ENCODE measurements around the gene CFAP73. TPM values are rescaled to one million over a fixed set of nuclear protein-coding genes. Genes with fewer than 3 reads are reported as not detected.
A peak's percentile ranks its signal among the peaks of the same experiment; 100 is the strongest.

The CFAP73 gene
- polyA plus RNA-seq, 4 donors: 0.19 to 0.44 TPM; not detected in 2

DNA sequence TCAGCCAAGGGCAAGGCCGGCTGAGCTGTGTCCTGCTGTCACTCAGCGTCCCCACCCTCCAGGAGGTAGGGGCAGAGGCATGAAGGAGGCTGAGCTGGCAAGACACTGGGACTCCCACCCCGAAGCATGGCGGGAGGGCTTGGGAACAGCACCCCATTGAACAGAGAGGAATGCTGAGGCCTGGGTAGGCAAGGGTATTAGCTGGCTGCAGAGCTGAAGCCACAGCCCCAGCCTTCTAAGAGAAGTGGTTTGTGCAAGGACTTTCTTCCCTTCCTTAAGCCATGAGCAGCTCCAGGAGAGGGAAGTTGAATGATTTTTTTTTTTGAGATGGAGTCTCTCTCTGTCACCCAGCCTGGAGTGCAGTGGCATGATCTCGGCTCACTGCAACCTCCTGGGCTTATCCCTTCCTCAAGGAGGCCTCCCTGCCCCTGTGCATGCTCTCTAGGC is 6.6 kb upstream of the CFAP73 start:
- Histone ChIP-seq H3K4me1 (ENCODE audit: control insufficient read depth in 3 of 3, insufficient read depth in 2 of 3, low read depth in 1 of 3, low read length in 2 of 3) (no peaks in the 10 kb centered on the region), H3K27ac (ENCODE audit: low read depth in 1 of 3, low read length in 2 of 3) (no peak overlapping the region), H3K27me3 (ENCODE audit: control insufficient read depth in 3 of 3, insufficient read depth in 3 of 3, low read length in 3 of 3) (no peaks in the 10 kb centered on the region), H3K4me3 (ENCODE audit: low read depth in 1 of 3, low read length in 3 of 3) (no peak overlapping the region), H3K36me3 (ENCODE audit: control insufficient read depth in 3 of 3, insufficient read depth in 2 of 3, low read depth in 1 of 3, low read length in 3 of 3) (no peaks in the 10 kb centered on the region), H3K9me3 (ENCODE audit: control insufficient read depth in 2 of 2, insufficient read depth in 1 of 2, low read depth in 1 of 2, low read length in 1 of 2) (no peaks in the 10 kb centered on the region)
- FAIRE-seq (no peak), DNase-seq (no peak)
- WGBS, 3 donors: 64 to 71% (median 70%) methylated on average over 5 of the region's 5 CpGs

DNA sequence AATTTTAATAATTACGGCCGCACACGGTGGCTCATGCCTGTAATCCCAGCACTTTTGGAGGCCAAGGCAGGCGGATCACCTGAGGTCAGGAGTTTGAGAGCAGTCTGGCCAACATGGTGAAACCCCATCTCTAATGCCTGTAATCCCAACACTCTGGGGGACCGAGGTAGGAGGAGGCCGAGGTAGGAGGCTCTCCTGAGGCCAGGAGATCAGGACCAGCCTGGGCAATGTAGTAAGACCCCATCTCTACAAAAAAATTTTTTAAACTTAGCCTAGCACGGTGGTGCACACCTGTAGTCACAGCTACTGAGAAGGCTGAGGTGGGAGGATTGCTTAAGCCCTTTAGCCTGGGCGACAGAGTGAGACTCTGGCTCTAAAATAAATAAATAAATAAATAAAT is 5.6 kb upstream of the CFAP73 start:
- DNase-seq: no peak
- no peaks in the 10 kb centered on the region for H3K4me1 ChIP-seq (ENCODE audit: control insufficient read depth in 3 of 3, insufficient read depth in 2 of 3, low read depth in 1 of 3, low read length in 2 of 3)
- 89 to 94% (median 93%) methylated on average over 8 of the region's 8 CpGs for WGBS, 3 donors
- H3K27ac ChIP-seq (ENCODE audit: low read depth in 1 of 3, low read length in 2 of 3): no peak overlapping the region
- no peak overlapping the region for H3K4me3 ChIP-seq (ENCODE audit: low read depth in 1 of 3, low read length in 3 of 3)
- no peaks in the 10 kb centered on the region for H3K36me3 ChIP-seq (ENCODE audit: control insufficient read depth in 3 of 3, insufficient read depth in 2 of 3, low read depth in 1 of 3, low read length in 3 of 3)
- no peaks in the 10 kb centered on the region for H3K9me3 ChIP-seq (ENCODE audit: control insufficient read depth in 2 of 2, insufficient read depth in 1 of 2, low read depth in 1 of 2, low read length in 1 of 2)
- FAIRE-seq: no peak
- no peaks in the 10 kb centered on the region for H3K27me3 ChIP-seq (ENCODE audit: control insufficient read depth in 3 of 3, insufficient read depth in 3 of 3, low read length in 3 of 3)

DNA sequence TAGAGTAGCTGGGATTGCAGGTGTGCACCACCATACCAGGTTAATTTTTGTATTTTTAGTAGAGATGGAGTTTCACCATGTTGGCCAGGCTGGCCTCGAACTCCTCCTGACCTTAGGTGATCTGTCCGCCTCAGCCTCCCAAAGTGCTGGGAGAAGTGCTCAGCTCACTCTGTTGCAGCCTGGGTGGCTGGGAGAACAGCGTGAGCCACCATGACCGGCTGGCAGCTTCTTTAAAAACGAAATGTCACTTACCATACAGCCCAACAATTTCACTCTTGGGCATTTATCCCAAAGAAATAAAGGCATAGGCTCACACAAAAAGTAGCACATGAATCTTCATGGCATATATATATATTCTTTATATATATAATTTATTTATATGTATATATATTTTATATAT is 4.7 kb upstream of the CFAP73 start:
- Histone ChIP-seq H3K4me1 (ENCODE audit: control insufficient read depth in 3 of 3, insufficient read depth in 2 of 3, low read depth in 1 of 3, low read length in 2 of 3) (no peaks in the 10 kb centered on the region), H3K27ac (ENCODE audit: low read depth in 1 of 3, low read length in 2 of 3) (no peak overlapping the region), H3K27me3 (ENCODE audit: control insufficient read depth in 3 of 3, insufficient read depth in 3 of 3, low read length in 3 of 3) (no peaks in the 10 kb centered on the region), H3K4me3 (ENCODE audit: low read depth in 1 of 3, low read length in 3 of 3) (no peak overlapping the region), H3K36me3 (ENCODE audit: control insufficient read depth in 3 of 3, insufficient read depth in 2 of 3, low read depth in 1 of 3, low read length in 3 of 3) (no peaks in the 10 kb centered on the region), H3K9me3 (ENCODE audit: control insufficient read depth in 2 of 2, insufficient read depth in 1 of 2, low read depth in 1 of 2, low read length in 1 of 2) (no peaks in the 10 kb centered on the region)
- 81 to 85% (median 82%) methylated on average over 5 of the region's 5 CpGs for WGBS, 3 donors
- FAIRE-seq (no peak), DNase-seq (no peak)

DNA sequence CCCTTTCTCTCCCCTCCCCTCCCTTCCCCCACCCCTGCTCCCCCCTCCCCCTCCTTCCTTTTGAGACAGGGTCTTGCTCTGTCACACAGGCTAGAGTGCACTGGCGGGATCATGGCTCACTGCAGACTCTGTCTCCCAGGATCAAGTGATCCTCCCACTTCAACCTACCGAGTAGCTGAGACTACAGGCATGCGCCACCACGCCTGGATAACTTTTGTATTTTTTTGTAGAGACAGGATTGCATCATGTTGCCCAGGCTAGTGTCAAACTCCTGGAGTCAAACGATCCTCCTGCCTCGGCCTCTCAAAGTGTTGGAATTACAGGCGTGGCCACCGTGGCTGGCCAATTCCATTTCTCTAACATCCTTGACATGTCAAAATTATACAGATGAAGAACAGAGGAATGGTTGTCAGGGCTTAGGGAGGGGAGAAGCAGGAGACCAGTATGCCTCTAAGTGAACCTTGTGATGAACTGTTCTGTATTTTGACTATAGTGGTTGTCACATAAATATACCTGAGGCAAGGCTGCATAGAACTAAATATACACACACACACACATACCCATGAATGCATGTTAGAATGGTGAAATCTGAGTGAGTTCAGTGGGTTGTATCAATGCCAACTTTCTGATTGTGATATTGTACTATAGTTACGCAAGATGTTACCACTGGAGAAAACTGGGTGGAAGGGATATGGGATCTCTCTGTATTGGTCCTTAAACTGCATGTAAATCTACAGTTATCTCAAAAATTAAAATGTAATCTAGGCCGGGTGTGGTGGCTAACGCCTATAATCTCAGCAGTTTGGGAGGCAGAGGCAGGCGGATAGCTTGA is 3.6 kb upstream of the CFAP73 start:
- no peaks in the 10 kb centered on the region for H3K4me1 ChIP-seq (ENCODE audit: control insufficient read depth in 3 of 3, insufficient read depth in 2 of 3, low read depth in 1 of 3, low read length in 2 of 3)
- FAIRE-seq: no peak
- DNase-seq: no peak
- H3K27me3 ChIP-seq (ENCODE audit: control insufficient read depth in 3 of 3, insufficient read depth in 3 of 3, low read length in 3 of 3): peaks cover 0 to 7% (median 0%) of the 10 kb centered on the region in 3 donors
- H3K27ac ChIP-seq (ENCODE audit: low read depth in 1 of 3, low read length in 2 of 3): no peak overlapping the region
- H3K4me3 ChIP-seq (ENCODE audit: low read depth in 1 of 3, low read length in 3 of 3): no peak overlapping the region
- WGBS, 3 donors: 70 to 80% (median 73%) methylated on average over 12 of the region's 12 CpGs
- H3K9me3 ChIP-seq (ENCODE audit: control insufficient read depth in 2 of 2, insufficient read depth in 1 of 2, low read depth in 1 of 2, low read length in 1 of 2): no peaks in the 10 kb centered on the region
- no peaks in the 10 kb centered on the region for H3K36me3 ChIP-seq (ENCODE audit: control insufficient read depth in 3 of 3, insufficient read depth in 2 of 3, low read depth in 1 of 3, low read length in 3 of 3)

DNA sequence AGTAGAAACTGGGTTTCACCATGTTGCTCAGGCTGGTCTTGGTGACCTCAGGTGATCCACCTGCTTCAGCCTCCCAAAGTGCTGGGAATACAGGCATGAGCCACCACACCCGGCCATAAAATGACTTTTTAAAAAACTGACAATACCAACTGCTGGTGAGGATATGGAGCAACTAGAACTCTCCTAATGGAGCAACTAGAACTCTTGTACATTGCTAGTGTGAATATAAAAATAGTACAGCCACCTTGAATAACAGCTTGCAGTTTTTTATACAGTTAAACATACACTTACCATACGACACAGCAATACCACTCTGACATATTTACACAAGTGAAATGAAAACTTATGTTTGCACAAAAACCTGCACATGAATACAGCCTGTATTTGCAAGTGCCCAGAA is 2.5 kb upstream of the CFAP73 start:
- H3K4me3 ChIP-seq (ENCODE audit: low read depth in 1 of 3, low read length in 3 of 3): no peak overlapping the region
- no peaks in the 10 kb centered on the region for H3K4me1 ChIP-seq (ENCODE audit: control insufficient read depth in 3 of 3, insufficient read depth in 2 of 3, low read depth in 1 of 3, low read length in 2 of 3)
- FAIRE-seq: no peak
- no peaks in the 10 kb centered on the region for H3K36me3 ChIP-seq (ENCODE audit: control insufficient read depth in 3 of 3, insufficient read depth in 2 of 3, low read depth in 1 of 3, low read length in 3 of 3)
- H3K27ac ChIP-seq (ENCODE audit: low read depth in 1 of 3, low read length in 2 of 3): no peak overlapping the region
- WGBS, 3 donors: 83 to 86% (median 84%) methylated on average over 2 of the region's 2 CpGs
- no peak for DNase-seq
- peaks cover 0 to 11% (median 0%) of the 10 kb centered on the region in 3 donors for H3K27me3 ChIP-seq (ENCODE audit: control insufficient read depth in 3 of 3, insufficient read depth in 3 of 3, low read length in 3 of 3)
- H3K9me3 ChIP-seq (ENCODE audit: control insufficient read depth in 2 of 2, insufficient read depth in 1 of 2, low read depth in 1 of 2, low read length in 1 of 2): no peaks in the 10 kb centered on the region

DNA sequence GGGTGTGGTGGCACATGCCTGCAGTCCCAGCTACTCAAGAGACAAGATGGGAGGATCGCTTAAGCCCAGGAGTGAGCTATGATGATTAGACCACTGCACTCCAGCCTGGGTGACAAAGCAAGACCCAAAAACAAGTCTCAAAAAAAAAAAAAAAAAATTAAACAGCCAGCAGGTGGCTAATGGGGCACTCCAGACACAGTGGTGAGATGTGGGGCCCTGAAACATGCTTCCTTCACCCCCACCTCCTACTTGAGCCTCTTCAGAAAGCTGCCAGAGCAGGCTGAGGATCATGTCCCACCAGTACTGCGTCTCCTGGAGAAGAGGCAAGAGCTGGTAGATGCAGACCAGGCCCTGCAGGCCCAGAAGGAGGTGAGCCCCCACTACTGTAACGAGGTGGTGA is 2.1 kb downstream of the CFAP73 start:
- H3K27ac ChIP-seq (ENCODE audit: low read depth in 1 of 3, low read length in 2 of 3): no peak overlapping the region
- peaks cover 0 to 5% (median 0%) of the 10 kb centered on the region in 3 donors for H3K4me1 ChIP-seq (ENCODE audit: control insufficient read depth in 3 of 3, insufficient read depth in 2 of 3, low read depth in 1 of 3, low read length in 2 of 3)
- DNase-seq (no peak), FAIRE-seq (no peak)
- H3K36me3 ChIP-seq (ENCODE audit: control insufficient read depth in 3 of 3, insufficient read depth in 2 of 3, low read depth in 1 of 3, low read length in 3 of 3): no peaks in the 10 kb centered on the region
- H3K9me3 ChIP-seq (ENCODE audit: control insufficient read depth in 2 of 2, insufficient read depth in 1 of 2, low read depth in 1 of 2, low read length in 1 of 2): no peaks in the 10 kb centered on the region
- no peak overlapping the region for H3K4me3 ChIP-seq (ENCODE audit: low read depth in 1 of 3, low read length in 3 of 3)
- WGBS, 3 donors: 87 to 92% (median 91%) methylated on average over 3 of the region's 3 CpGs
- H3K27me3 ChIP-seq (ENCODE audit: control insufficient read depth in 3 of 3, insufficient read depth in 3 of 3, low read length in 3 of 3): peaks cover 0 to 50% (median 2%) of the 10 kb centered on the region in 3 donors

DNA sequence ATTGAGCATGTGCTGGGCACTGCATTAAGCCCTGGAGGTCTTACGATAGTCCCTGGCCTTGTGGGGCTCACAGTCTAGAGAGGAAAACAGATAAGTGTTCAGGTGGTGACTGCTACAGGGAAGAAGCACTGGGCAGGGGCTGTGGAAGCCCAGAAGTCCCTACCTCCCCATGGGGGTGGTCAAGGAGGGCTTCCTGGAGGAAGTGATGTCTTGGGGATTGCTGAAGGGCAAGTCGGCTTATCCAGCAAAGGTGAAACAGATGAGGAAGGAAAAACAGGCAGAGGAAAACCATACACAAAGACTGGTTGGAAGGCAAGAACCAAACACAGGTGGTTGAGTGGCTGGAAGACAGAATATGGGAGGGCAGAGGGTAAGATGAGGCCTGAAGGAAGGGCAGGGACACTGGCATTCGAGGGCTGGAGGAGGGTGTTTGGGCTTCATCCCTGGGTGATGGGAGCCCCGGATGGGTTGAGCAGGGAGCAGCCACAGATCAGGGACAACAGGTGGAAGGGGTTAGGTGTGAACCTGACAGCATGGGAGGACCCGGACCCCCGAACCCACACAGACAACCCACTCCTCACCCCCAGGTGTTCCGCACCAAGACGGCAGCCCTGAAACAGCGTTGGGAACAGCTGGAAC is 2.8 kb downstream of the CFAP73 start:
- DNase-seq: no peak
- no peak overlapping the region for H3K27ac ChIP-seq (ENCODE audit: low read depth in 1 of 3, low read length in 2 of 3)
- no peak for FAIRE-seq
- peaks cover 0 to 1% (median 0%) of the 10 kb centered on the region in 3 donors for H3K36me3 ChIP-seq (ENCODE audit: control insufficient read depth in 3 of 3, insufficient read depth in 2 of 3, low read depth in 1 of 3, low read length in 3 of 3)
- peaks cover 0 to 5% (median 0%) of the 10 kb centered on the region in 3 donors for H3K4me1 ChIP-seq (ENCODE audit: control insufficient read depth in 3 of 3, insufficient read depth in 2 of 3, low read depth in 1 of 3, low read length in 2 of 3)
- H3K27me3 ChIP-seq (ENCODE audit: control insufficient read depth in 3 of 3, insufficient read depth in 3 of 3, low read length in 3 of 3): peaks cover 0 to 50% (median 2%) of the 10 kb centered on the region in 3 donors
- 15 to 25% (median 23%) methylated on average over 9 of the region's 9 CpGs for WGBS, 3 donors
- H3K4me3 ChIP-seq (ENCODE audit: low read depth in 1 of 3, low read length in 3 of 3): no peak overlapping the region
- H3K9me3 ChIP-seq (ENCODE audit: control insufficient read depth in 2 of 2, insufficient read depth in 1 of 2, low read depth in 1 of 2, low read length in 1 of 2): no peaks in the 10 kb centered on the region

DNA sequence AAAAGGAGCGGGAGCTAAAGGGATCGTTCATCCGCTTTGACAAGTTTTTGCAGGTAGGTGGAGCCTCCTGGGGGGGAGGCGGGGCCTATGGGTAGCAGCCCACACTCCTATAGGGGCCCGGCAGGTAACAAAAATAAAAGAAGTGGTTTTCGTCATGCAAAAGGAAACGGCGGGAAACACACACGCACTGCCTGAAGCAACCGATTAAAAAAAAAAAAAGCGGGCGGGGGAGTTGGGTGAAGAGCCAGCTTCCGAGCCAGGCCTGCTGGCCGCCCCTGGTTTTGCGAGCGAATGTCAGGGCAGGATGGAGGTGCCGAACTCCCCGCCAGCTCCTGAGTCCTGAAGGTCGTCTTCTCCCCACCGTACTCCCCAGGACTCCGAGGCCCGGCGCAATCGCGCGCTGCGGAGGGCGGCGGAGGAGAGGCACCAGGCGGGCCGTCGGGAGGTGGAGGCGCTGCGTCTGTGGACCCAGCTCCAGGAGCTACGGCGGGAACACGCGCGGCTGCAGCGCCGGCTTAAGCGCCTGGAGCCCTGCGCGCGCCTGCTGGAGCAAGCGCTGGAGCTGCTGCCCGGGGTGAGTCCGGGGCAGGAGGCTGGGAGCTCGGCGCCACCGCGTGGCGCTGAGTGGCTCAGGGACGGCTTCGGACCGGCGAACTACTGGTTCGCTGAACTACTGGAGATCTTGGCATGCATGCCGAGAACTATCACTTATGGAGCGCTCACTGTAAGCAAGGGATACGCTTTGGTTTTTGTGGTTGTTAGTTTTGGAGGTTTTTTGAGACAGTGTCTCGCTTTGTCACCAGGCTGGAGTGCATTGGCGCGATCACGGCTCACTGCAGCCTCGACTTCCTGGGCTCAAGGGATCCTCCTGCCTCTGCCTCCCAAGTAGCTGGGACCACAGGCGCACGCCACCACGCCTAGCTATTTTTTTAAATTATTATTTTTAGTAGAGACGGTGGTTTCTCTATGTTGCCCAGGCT is 3.6 kb downstream of the CFAP73 start:
- Histone ChIP-seq H3K27me3 (ENCODE audit: control insufficient read depth in 3 of 3, insufficient read depth in 3 of 3, low read length in 3 of 3) (peaks cover 0 to 50% (median 2%) of the 10 kb centered on the region in 3 donors), H3K4me1 (ENCODE audit: control insufficient read depth in 3 of 3, insufficient read depth in 2 of 3, low read depth in 1 of 3, low read length in 2 of 3) (peaks cover 0 to 5% (median 0%) of the 10 kb centered on the region in 3 donors), H3K27ac (ENCODE audit: low read depth in 1 of 3, low read length in 2 of 3) (no peak overlapping the region), H3K36me3 (ENCODE audit: control insufficient read depth in 3 of 3, insufficient read depth in 2 of 3, low read depth in 1 of 3, low read length in 3 of 3) (peaks cover 0 to 9% (median 7%) of the 10 kb centered on the region in 3 donors), H3K4me3 (ENCODE audit: low read depth in 1 of 3, low read length in 3 of 3) (peak overlapping the region in 1 of 3 donors; percentile 46), H3K9me3 (ENCODE audit: control insufficient read depth in 2 of 2, insufficient read depth in 1 of 2, low read depth in 1 of 2, low read length in 1 of 2) (no peaks in the 10 kb centered on the region)
- FAIRE-seq: no peak
- WGBS, 3 donors: 6 to 8% (median 7%) methylated on average over 69 to 70 of the region's 70 CpGs
- peak; percentile 69 to 78 for DNase-seq

All from small intestine (tissue), 7 donors.